ENCODE measurements around the gene GDI1.

- TF ChIP-seq TSHZ2 (CRISPR knock-in tag; IDR thresholded peaks at IDR 0.05) (no peak), ZFP3 (CRISPR knock-in tag; IDR thresholded peaks at IDR 0.05) (no peak), ZNF8 (CRISPR knock-in tag; IDR thresholded peaks at IDR 0.05) (no peak), SNAI2 (CRISPR knock-in tag; IDR thresholded peaks at IDR 0.05) (no peak), CSDC2 (CRISPR knock-in tag; IDR thresholded peaks at IDR 0.05) (no peak), RARB (CRISPR knock-in tag; IDR thresholded peaks at IDR 0.05) (no peak), PATZ1 (CRISPR knock-in tag; IDR thresholded peaks at IDR 0.05; ENCODE audit: borderline replicate concordance) (no peak), BACH2 (CRISPR knock-in tag; IDR thresholded peaks at IDR 0.05; ENCODE audit: borderline replicate concordance) (no peak), TCF4 (CRISPR knock-in tag; IDR thresholded peaks at IDR 0.05; ENCODE audit: borderline replicate concordance) (no peak)
Observed at GRCh38 chrX:154486052-154486395, 49.1 kb downstream of the GDI1 start.

Data from SK-N-SH treated with all-trans-retinoic acid at 6 μM for 48 hours (cell line).